HG03066 (cell line): ENCODE results near the gene TMEM266.
"Not testable (repeated sequence)": the region's sequence is repeated elsewhere in the genome, so short reads cannot be mapped to it uniquely, and the experiment has no call there.

Experiments used
- ATAC-seq: cut with Tn5 transposase; IDR thresholded peaks from one replicate; pipeline ENCODE4 v1.9.1; 2021; ENCODE audit warnings: low read depth; ENCODE audit not compliant: unreplicated experiment

TMEM266 gene, protein sequence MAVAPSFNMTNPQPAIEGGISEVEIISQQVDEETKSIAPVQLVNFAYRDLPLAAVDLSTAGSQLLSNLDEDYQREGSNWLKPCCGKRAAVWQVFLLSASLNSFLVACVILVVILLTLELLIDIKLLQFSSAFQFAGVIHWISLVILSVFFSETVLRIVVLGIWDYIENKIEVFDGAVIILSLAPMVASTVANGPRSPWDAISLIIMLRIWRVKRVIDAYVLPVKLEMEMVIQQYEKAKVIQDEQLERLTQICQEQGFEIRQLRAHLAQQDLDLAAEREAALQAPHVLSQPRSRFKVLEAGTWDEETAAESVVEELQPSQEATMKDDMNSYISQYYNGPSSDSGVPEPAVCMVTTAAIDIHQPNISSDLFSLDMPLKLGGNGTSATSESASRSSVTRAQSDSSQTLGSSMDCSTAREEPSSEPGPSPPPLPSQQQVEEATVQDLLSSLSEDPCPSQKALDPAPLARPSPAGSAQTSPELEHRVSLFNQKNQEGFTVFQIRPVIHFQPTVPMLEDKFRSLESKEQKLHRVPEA

DNA sequence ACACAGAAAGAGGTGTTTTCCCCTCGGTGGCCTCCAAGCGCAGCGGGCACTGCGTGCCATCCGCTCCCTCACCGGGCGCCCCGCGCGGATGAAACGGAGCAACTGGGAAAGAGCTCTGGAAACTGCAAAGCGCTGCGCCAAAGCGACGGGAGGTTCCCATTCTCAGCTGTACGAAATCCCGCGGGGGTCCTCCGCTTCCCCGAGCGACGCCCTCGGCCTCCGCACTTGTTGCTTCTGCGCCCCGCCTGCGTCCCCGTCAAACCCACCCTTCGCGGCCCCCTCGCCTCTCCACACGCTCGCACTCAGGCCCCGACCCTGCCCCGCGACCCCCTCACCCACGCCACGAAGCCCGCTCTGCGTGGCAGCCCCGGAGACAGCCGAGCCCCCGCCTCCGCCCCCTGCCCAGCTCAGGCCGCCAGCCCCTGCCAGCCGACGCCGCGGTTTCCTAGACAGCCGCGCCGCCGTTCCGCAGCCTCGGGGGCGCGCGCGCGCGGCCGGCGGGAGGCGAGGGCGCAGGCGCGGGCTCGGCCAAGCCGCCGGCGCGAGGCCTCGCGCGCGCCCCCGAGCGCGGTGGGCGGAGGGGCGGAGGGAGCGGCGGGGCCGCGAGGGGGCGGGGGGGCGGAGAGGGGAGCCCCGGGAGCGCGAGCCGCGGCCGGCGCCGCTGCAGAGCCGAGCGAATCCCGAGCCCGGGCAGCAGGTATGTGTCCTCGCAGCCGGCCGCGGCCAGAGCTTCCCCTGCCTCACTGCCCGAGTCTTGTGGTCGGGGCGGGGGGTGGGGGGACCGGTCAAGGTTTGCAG, at the start of gene TMEM266:
TSS of gene TMEM266 (plus strand) at position 666 of the 798 bp plus-strand sequence. CDS start 74,279 bp downstream, outside the sequence.
- ATAC-seq, result no peak

DNA sequence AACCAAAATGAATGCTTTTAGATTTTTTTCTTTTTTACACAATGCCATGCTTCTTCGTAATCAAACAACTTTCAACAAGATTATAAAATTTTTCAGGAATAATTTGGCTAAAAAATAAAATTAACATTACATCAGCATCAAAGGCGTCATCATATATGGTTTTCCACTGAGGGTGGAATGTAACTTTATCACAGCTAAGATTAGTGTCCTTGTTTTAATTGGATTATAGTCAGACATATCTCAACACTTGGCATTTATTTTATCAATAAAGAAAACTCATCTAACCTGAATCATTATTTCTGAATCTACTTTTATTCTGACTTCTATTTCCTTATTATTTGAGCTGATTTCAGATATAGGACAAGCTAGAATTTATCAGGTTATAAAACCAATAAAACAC, 49.2 kb upstream of the TMEM266 start:
- ATAC-seq, result no peak

DNA sequence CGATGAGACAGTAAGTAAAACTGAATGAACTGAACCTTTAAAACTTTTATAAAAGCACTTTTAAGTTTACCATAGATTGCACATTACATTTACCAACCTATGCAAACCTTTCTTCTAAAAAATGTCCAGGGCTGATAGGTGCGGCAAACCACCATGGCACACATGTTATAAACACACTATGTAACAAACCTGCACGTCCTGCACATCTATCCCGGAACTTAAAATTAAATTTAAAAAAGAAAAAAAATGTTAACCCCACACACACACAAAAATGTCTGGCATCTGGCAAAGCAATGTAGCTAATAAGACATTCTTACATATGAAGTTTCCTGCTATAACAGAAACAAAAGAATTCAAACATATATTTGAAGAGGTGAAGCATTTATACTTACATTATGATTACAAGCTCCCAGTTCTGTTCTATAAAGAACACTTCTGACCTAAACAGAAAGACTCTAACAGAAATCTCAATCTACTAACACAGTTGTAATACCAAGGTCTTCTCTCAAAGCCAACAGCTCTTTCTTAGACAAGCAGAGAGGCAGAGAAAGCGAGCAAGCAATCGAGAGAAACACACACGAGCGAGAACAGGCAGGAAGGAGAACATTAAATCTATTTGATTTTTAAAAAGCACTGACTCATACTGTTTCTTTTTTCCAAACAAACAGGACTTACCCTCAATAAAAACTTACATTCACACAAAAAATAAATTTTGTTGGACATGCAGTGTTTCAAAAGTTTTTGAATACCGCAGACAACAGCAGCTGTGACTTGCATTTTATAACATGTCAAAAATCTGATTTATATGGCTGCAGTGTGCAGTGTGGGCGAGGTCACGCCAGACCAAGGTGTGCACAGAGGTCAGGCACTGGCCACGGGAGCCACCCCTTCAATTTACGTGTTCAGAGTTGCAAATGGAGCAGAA, 47.9 kb upstream of the TMEM266 start, which contains the start of gene NRG4:
TSS of gene NRG4 (minus strand) at position 798 of the 925 bp plus-strand sequence. CDS start 1,194 bp downstream, outside the sequence.
- ATAC-seq, result no peak

DNA sequence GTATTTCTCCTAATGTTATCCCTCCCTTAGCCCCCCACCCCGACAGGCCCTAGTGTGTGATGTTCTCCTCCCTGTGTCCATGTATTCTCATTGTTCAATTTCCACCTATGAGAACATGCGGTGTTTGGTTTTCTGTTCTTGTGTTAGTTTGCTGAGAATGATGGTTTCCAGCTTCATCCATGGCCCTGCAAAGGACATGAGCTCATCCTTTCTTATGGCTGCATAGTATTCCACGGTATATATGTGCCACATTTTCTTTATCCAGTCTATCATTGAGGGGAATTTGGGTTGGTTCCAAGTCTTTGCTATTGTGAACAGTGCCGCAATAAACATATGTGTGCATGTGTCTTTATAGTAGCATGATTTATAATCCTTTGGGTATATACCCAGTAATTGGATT, 46.3 kb upstream of the TMEM266 start:
- ATAC-seq, result not testable (repeated sequence)

DNA sequence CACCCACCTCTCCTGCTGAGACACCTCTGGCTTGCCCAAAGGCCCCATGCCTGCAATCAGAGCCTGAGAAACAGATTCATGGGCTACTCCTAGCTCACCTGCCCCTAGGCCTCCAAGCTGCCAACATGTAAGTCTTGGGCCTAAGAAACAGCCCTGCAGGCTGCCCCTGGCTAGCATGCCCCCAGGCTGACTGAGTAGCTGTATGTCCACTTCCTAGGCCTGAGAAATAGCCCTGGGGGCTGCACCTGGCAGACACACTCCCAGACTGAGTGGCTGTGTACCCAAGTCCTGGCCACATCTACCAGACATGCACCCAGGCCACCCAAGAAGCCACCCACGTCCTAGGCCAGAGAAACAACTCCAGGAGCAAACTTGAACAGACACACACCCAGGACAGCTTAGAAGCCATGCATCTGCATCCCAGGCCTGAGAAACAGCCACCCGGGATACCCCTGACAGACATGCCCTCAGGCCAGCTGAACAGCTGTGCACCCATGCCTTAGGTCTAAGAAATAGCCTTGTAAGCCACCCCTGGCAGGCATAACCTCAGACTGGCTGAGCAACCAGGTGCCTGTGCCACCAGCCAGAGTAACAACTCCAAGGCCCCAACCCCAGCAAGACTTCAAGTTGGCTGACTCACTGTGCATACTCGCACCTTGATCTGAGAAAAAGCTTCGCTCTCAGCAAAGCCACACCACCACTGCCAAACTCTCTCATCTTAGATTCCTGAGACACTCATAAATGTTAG, 35.6 kb upstream of the TMEM266 start:
- no peak for ATAC-seq

DNA sequence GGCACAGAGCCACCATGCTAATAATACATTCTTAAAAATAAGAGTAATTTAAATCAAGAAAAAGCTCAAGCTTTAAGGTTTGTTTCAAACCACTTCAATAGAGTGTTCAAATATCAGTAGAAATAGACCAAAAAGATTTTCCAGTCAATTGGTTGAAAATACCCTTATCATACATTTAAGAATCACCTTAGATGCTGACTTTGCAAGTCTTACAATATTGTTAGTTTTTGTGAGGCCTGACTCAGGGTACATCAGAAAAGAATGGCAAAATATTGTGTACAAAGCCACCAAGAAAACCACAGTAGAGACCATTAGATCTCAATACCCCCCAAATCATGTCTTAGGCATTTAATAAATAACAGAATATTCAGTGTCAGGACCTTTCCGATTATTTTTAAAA, 27.7 kb upstream of the TMEM266 start:
- ATAC-seq, result no peak

DNA sequence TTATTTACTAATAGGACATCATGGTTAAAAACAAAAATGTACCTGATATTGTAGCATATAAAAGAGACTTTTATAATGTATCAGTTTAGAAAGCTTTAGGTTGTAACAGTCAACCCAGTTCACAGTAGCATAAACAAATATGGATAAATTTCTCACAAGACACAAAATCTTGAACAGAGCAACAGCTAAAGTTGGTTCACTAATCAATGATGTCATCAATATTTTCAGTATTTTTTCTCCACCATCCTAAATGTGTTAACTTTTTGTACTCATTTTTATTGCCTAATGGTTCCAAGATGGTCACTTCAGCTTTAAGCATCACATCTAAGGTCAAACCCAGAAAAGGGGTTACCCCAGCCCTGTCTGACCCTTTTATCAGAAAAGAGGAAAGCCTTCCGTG, 26.3 kb upstream of the TMEM266 start:
- no peak for ATAC-seq

DNA sequence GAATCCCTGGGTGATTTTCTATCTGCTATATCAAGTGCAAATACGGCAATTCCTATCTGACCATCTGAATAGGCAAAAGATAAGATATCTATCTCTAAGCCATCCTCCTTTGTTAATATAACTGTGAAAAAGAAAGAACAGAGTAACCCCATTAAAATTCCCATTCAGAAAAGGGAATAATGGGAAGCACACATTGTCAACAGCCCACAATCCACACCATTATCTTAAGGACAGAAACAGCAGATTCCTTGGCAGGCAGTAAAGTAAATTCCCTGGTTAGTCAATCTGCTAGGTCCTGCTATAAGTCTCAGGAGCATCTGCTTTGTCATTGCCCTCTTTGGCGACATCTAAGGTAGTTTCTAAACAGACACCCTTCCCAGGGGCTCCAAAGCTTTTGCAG, 25.7 kb upstream of the TMEM266 start:
- no peak for ATAC-seq

DNA sequence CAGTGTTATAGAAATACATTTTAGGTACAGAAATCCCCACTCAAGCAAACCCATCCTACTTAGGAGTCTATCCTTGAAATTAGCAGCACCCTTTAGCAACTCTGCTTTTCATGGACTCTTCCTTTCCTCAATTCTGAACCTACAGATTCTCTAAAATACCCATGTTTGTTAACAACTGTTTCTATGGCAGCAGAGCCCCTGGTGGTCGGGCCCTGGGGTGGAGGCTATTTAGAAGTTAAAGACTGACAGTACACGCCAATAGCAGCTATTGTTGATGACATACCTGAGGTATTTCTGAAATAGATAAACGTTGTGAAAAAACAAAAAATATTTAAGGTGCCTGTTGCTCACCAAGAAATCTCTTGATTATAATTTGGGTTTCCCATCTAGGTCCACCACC, 24.2 kb upstream of the TMEM266 start:
- no peak for ATAC-seq

DNA sequence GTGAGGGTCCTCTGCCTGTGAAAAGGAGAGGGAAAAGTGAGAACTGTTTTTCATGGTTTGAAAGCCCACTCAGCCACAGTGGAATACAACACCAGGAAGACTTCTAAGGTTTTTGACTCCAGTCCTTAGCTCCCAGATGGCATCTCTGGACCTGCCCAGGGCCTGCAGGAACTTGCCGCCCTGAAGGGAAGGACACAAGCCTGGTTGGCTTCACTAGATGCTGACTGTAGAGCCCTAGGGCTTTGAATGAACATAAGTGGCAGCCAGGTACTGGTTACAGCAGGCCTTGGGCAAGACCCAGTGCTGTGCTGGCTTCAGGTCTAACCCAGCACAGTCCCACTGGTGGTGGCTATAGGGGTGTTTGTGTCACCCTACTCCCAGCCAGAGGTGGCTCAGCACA, 21.3 kb upstream of the TMEM266 start:
- ATAC-seq, result no peak

DNA sequence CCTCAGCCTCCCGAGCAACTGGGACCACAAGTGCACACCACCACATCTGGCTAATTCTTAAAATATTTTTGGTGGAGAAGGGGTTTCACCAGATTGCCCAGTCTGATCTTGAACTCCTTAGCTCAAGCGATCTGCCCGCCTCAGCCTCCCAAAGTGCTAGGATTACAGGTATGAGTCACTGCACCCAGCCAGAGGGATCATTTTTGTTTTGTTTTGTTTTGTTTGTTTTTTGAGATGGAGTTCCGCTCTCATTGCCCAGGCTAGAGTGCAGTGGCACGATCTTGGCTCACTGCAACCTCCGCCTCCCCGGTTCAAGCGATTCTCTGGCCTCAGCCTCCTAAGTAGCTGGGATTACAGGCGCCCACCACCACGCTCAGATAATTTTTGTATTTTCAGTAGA, 5.6 kb upstream of the TMEM266 start:
- ATAC-seq, result not testable (repeated sequence)

DNA sequence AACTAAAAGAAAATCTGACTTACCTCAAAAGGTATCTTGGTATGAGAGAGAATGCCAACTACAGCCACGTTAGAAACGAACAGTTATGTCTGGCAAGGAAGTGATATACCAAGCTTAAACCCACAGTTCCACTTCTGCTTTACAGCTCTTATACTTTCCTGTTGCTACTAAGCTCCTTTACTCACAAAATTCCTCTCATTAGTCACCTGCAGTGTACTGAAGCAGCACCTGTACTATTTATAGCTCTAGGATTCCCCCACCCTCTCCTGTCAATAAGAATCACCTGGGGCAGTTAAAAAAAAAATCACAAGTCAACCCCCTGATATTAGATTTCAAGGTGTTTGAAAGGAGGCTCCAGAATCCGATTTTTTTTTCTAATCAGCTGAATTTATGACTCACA, 2.9 kb upstream of the TMEM266 start:
- ATAC-seq, result peak; percentile 59

DNA sequence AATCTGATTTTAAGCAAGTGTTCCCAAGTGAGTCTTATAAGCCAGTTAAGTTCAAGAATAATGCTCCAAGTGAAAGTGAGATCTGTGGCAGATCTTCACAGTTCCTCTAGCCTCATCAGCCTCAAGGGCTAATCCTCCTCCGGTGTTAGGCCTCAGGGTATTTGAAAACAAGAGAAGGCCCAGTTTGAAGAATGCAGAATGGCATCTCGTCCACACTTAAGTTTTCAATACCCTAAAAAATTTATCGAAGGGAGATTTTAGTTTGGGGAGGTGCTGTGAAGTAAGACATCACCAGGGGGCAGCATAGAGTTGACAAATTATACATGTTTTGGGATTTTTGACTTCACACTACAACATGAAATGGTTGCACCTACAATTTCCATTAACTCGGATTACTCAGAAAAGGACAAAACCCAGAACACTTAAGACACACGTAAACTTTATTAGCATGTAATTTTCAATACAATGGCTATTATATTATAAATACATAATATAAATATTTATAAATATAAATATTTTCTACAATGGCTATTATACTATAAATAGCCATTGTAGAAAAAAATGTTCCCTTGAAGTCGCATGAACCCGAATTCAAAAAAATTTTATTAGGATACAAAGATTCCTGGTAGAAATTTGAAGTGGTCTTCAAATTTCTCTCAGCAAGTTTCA, 2.3 kb upstream of the TMEM266 start:
- ATAC-seq, result no peak

DNA sequence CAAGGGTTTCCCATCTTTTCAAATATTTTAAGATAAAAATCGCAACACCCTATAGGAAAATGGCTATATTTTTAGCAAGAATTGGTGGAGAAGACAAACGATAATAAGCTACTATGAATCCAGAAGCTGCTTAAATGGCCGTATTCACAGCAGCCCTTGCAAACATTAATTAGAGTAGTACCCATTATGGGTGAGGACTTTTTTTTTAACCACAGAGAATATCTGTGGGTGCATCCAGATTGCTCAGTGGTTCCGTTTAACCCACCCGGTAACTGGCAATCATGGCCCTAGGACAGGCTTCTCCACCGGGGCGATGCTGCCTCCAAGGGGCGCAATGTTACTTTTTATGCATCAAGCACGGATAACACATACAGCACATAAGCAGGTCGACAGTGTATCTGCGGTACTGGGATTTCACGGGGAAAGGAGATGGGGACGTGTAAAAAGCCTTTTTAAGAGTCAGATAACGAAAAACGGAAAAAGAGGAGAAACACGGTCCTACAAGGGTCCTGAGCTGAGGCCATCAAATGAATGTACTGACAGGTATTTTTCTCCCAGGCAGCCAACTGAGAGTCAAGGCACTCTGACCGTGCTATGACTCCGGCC, 968 bp upstream of the TMEM266 start:
- ATAC-seq, result no peak

DNA sequence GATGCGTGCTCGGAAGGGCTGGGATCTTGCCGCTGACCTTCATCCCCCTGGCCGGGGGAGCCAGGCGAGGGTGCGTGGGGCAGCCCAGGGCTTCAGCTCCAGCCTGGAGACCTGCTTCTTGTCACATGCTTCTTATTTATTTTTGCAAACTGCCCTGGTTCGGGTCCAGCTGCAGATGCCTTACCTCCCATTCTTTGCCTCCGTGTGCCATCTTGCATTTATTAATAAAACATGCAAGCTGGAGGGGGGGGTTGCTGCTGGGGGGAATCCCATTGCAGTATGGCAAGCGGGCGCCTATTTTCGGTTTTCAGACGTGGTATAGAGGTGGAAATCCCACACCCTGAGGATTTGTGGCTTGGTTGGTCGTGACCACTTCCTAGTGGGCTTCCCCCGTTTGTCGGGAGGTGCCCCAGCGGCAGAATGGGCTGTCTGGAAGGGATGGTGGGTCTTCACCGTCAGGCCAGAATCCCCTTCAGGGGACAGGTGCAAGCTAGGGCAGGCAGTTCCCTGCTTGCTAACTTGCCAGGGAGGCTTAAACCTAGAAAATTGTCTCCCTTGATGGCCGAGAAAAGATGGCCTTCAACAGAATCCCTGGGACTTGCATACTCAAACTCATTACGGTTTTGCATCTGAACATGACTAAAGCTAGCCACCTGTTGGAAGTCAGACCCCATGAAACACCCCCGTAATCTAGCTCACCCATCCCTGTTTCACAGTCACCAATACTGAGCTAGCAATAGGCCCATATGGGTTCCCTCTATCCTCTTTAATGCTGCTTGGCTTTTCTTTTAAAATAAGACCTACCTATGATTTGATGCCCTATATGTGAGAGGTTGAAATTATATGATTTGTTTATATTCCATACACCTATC, 569 bp downstream of the TMEM266 start:
- ATAC-seq, result no peak

DNA sequence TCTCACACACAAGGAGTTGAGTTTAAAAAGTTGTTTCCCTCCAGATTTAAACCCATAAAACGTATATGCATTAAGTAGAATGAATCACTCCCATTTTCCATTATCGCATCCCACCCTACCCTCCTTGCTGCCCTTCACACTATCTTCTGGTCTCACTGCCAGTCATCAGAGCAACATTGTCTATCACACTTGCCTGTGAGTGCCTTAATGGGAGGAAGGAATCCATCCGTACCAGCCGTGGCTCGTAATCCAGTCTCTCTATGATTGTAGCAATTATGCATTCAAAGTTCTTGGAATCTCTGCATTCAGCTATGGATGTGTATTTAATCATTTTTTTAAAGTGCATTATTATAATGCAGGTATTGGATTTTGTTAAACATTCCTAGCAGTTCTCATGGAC, 1.9 kb downstream of the TMEM266 start:
- no peak for ATAC-seq

DNA sequence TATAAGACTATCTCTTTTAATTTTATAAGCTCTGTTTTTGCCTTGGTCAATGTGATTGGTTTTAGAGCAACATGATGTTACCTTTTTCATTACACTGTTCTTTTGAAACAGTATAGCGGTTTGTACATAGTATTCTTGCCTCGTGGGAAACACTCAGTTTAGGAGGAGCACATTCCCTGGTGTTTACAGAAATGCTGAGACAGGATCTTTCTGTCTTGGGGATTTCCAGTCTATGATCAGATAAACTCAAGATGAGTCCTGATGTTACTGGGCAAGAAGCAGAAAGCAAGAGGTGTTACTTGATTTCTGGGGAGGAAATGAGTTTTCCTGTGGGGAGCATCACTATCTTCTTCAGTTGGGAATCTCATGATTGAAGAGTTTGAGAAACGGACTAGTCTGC, 2.5 kb downstream of the TMEM266 start:
- ATAC-seq, result no peak

DNA sequence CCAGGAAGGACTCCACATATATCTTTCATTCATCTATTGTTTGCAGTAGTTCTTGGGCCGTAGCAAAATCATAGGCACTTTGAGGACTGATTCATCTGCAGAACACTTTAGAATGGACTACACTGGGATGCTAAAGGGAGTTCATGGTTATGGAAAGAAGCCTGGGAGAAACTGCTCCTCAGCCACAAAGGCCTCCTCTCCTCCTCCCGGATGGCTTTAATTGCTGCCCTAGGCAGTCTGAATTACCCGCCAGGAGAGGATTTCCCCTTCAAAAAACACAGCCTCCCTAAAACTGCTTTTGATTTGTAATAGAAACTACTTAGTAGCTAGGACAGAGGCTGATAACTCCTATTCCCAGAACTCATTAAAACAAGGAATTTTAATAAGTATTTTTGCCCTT, 4.6 kb downstream of the TMEM266 start:
- no peak for ATAC-seq
